ENCODE results near the gene GPR171.

Gene GPR171

DNA sequence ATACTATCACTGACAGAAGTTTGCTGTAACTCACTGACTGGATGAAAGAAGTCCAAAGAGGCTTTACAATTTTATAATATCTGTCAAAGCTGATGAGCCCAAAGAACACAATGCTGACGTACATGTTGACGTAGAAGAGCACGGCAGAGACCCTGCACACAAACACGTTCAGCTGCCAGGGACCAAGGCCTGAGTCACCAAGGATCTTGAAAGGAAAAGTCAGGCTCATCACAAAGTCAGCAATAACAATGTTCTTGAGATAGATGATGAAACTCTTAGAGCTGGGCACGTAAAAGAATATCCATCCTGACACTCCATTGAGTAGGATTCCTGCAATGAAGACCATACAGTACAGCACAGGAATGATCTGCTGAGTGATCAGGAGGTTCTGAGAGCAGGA is 10.9 kb upstream of the GPR171 start:
- no peak for DNase-seq (ENCODE audit: low spot score)

- DNase-seq (ENCODE audit: low spot score), result no peak
These were observed 10.1 kb upstream of the GPR171 start for GRCh38 chr3:151213151-151213550.

- no peak for DNase-seq (ENCODE audit: low spot score)
These were observed 7.8 kb upstream of the GPR171 start for GRCh38 chr3:151210676-151211381.

DNA sequence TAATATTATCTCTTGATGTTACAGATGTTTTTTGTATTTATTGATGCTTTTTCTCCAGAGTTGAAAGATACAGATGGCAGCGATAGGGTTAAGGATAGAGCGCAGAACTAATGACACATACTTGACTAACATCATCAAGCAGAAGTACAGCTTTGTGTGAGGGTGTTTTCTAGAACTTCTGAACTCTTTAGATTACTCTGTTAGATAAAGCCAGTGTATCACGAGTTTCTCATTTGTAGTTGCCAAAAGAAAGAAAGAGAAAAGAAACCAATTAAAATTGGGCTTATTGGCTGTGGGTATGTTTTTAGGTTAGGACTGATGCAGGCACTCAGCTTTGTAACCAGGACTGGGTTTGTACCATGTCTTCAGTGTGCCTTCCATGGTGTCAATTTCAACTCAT is 6.6 kb upstream of the GPR171 start:
- no peak for DNase-seq (ENCODE audit: low spot score)

DNA sequence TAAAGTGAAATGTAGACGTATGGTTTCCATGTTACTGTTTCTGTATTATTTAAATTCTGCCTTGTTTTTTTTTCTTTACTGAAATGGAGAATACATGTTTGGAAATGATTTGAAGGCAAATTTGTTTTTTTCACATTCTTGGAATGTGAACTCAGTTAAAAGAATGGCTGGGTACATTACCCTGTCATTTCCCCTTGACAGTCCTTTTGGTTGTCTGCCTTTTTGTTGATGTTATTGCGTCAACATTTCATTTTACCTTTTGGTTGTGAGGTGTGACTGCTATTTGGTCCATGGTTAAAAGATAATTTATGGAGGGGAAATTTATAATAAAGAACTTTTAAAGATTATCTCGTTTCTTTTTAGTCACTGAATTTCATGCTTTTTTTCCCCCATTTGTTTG is 3.2 kb upstream of the GPR171 start:
- DNase-seq (ENCODE audit: low spot score), result no peak

- no peak for DNase-seq (ENCODE audit: low spot score)
These were observed 2.5 kb upstream of the GPR171 start for GRCh38 chr3:151205482-151205881.

DNA sequence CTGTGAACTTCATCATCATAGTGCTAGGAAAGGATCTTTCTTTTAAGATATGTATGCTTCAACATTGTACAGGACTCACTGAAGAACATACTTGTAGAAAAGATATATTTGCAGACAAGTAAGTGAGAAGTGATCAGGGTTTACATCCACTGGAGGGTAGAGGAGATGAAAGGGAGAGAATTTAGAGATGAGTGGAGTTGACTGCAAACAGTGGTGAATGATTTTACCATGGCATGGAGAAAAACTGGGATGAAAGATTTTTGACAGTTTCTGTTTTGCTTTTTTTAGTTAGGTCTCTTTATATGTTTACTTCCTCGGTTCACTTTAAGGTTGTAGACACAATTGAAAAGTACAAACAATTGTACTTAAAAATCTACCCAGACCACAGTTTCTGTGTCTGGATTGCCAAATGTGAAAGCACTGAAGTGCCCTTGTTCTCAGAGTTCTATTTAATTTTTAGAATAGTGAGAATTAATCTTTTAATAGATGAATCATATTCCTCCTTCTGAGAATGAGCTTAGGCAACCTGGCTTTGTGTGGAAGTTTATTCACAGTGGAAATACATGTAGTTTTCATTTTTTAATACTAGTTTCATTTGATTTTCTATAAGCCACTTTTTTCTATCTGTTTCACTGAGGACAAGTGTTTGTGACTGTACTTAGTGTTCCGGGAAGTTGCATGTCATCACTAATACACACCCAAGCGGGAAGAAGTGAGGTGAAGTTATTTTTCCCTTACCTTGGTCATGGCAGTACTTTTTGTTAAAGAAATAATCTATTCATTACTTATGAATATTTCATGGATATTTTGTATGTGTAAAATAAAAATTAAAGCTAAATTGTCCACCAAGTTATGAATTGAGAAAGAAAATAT is 1.8 kb upstream of the GPR171 start:
- no peak for DNase-seq (ENCODE audit: low spot score)

DNA sequence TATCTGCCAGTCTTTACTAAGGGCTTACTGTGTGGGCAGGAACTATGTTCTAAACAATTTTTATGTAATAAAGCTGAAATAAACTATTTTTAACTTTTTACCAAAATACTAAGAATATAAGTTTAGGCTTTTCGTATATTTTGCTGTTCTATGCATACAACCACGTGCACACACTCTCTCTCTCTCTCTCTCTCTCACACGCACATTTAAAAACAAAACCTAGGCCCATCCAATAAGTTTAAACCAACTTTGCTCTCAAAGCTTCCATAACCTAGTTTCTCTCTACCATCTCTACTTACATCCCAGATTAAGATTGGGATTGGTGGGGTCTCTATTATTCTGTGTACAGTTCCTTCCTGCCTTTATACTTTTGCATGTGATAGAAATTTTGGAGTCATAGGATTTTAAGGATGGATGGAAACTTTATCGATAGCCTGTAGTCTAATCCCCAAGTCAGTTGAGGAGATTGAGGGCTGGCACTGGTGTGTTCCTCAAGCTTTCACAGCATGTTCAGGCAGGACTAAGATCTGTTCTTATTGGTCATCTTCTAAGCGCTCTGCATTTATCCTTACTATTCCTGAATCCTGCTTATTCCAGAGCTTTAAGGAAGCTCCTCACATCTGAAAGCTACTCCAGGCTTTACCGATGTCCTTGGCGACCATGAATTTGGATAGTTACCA is 1.8 kb downstream of the GPR171 start:
- DNase-seq (ENCODE audit: low spot score), result no peak

DNA sequence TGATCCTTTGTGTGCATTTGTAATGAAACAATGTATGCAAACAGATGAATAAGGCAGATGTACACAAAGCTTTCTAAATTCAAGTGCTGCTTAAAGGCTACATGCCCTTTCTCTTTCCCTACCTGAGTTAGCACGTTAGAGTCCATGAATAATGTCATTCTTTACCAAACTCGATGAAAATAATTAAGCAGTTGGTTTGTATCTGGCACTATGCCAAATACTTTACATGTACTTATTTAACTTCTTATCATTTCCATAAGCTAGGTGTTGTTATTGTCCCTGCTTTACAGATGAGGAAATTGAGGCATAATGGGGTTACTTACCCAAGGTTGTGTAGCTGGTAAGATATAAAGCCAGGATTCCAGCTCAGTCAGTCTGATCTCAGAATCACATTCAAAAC is 2.4 kb downstream of the GPR171 start:
- DNase-seq (ENCODE audit: low spot score), result no peak

- no peak for DNase-seq (ENCODE audit: low spot score)
These were observed 3.2 kb downstream of the GPR171 start for GRCh38 chr3:151199554-151200438.

DNA sequence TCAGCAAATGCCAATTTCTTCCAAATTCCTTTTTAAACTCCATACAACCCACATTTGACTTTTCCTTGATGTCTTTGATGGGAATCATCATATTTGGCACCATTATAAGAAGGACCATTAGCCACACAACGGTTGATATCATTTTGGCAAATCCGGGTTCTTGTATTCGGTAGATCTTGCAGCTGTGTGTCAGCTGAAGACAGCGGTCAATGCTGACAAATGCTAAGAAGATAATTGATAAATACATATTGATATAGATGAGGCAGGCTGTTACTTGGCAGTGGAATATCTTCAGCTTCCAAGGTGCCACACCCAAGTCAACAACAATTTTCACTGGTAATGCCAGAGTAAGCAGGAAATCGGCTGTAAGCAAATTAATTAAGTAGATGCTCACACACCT is 4.2 kb downstream of the GPR171 start:
- no peak for DNase-seq (ENCODE audit: low spot score)

- no peak for DNase-seq (ENCODE audit: low spot score)
These were observed 4.8 kb downstream of the GPR171 start for GRCh38 chr3:151197981-151198767.

GRCh38 chr3:151197228-151197627 is 5.8 kb downstream of the GPR171 start:
- no peak for DNase-seq (ENCODE audit: low spot score)

DNA sequence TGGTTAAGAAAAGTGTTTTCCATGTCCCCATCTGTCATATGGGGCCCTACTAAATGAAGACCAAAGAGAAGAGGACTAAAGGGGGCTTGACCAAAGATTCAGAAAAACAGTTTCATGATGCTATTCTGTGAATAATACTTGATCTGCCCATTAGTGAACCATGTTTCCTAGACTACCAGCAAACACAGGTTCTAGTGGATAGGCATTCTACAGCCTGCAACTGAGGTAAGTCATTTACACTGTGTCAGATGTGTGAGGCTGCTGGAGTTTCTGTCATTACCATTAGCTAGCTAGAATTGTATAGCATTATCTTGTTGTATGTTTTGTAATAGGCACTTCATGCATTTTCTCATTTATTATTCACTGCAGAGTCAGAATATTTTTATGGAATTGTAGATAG is 6.6 kb downstream of the GPR171 start:
- no peak for DNase-seq (ENCODE audit: low spot score)

- no peak for DNase-seq (ENCODE audit: low spot score)
These were observed 7.2 kb downstream of the GPR171 start for GRCh38 chr3:151195826-151196225.

DNA sequence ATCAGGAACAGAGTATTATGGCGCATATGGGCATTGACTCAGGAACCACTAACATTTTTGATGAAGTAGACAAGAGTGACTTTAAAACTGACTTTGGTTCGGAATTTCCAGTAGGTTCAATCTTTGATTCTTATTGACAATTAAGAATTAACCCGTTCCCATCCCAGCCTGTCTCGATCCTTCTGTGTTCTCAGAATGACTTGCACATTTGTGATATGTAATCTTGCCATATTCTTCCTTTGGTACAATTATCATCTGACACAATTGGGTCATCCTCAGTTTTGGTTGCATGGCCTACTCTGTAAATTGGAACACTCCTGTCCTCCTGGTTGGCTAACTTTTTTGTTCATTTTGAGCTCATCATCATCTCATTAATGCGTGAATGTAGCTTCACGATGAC is 10.5 kb downstream of the GPR171 start:
- DNase-seq (ENCODE audit: low spot score), result no peak

GRCh38 chr3:151191095-151191494 is 11.9 kb downstream of the GPR171 start:
- no peak for DNase-seq (ENCODE audit: low spot score)

DNA sequence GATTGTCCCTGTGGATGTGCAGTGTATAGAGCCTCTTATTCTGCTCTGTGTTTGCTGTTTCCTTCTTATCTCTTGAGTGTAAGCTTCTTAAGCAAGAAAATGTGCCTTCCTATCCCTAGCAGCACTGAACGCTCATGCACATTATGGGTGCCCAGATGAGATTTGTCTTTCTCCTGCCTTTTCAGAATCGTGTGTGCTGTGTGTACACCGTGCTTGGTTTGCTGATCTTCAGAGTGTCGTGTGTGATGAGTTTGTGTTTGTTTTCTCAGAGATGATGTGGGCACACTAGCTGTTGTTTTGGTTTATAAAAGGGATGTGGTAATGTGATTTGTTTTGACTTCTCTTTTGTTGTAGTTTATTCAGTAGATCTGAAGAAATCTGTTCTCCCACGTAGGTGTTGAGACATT is 19.7 kb downstream of the GPR171 start:
- no peak for DNase-seq (ENCODE audit: low spot score)

DNA sequence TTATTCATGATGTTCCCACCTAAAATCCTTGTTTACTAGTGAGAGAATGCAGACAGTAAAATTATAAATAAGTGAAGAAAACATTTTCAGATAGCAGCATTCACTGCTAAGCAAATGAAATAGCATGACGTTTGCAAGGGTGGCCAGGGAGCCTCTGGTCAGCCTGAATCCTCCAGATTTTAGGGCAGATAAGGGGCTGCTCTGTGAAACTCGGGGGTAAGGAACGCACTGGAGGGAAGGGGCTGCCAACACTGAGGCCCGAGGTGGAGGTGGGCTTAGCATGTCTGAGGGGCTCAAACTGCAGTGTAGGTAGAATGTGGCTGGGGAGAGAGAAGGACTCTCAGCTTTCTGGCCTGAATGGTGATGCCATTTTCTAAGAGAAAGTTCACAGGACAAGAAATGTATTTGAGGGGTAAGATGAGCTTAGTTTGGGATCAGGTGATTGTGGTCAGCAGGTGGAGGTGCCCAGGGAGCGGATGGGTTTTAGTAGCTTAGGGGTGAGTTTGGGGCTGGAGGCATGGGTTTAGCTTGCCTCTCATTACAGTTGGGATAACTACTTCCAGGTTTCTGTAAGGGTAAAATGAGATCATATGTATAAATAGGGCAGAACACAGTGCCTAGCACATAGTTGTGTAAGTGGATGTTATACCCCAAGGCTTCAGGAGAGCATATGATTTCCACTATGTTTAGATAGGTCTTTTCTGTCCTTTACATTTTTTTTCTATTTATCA is 20.5 kb downstream of the GPR171 start:
- DNase-seq (ENCODE audit: low spot score), result no peak

Data from SK-N-DZ (cell line).